CD14-positive monocyte (primary cell): ENCODE data around the gene RMND5A. TPM values are rescaled to one million over a fixed set of nuclear protein-coding genes. Genes with fewer than 3 reads are reported as not detected.

ENCODE experiments used
- DNase-seq, 3 donors: peaks; one replicate each; pipeline ENCODE4 v3.0.0-alpha.2; 2011 to 2022
- H2AFZ ChIP-seq: 2 replicates; pipeline ENCODE4 v1.6.0; 2012; ENCODE audit warnings: mild to moderate bottlenecking, low read depth, low read length, inconsistent platforms; ENCODE audit not compliant: insufficient read depth, poor library complexity, severe bottlenecking
- H3K27ac ChIP-seq, 2 donors: 1 replicate in 1 of 2; 2 replicates in 1 of 2; pipeline ENCODE4 v1.5.1; 2012 to 2013; ENCODE audit warnings: low read length in 2 of 2, control low read depth in 1 of 2, inconsistent platforms in 1 of 2, low read depth in 1 of 2, mild to moderate bottlenecking in 1 of 2
- H3K27me3 ChIP-seq, 2 donors: one replicate each; pipeline versions ENCODE4 v1.6.0 to v1.6.1; 2011 to 2013; ENCODE audit warnings: low read length in 2 of 2; ENCODE audit not compliant: control insufficient read depth in 2 of 2, insufficient read depth in 2 of 2
- H3K36me3 ChIP-seq, 2 donors: replicated peaks in 1 of 2; 1 replicate in 1 of 2; 2 replicates in 1 of 2; pipeline versions ENCODE4 v1.5.1 to v1.6.1; 2012 to 2013; ENCODE audit warnings: low read length in 2 of 2, control low read depth in 1 of 2, inconsistent platforms in 1 of 2, mild to moderate bottlenecking in 1 of 2; ENCODE audit not compliant: insufficient read depth in 2 of 2, control insufficient read depth in 1 of 2
- H3K4me1 ChIP-seq, 2 donors: 1 replicate in 1 of 2; 2 replicates in 1 of 2; pipeline versions ENCODE4 v1.5.1 to v1.6.1; 2012 to 2013; ENCODE audit warnings: low read length in 2 of 2, control low read depth in 1 of 2, inconsistent platforms in 1 of 2, mild to moderate bottlenecking in 1 of 2, moderate library complexity in 1 of 2; ENCODE audit not compliant: insufficient read depth in 2 of 2, control insufficient read depth in 1 of 2
- H3K4me2 ChIP-seq: replicated peaks from 2 replicates; pipeline ENCODE3; 2012; ENCODE audit warnings: low read length, moderate library complexity, mild to moderate bottlenecking; ENCODE audit not compliant: poor library complexity, severe bottlenecking; ENCODE audit errors: extremely low read depth
- H3K4me3 ChIP-seq, 3 experiments: fragments of 200-600 bp in 1 of 3; sonication (generic) in 1 of 3; replicated peaks in 1 of 3; 1 replicate in 2 of 3; 2 replicates in 1 of 3; pipeline ENCODE4 v1.5.1; 2011 to 2013; ENCODE audit warnings: low read length in 3 of 3, mild to moderate bottlenecking in 3 of 3, control low read depth in 2 of 3, low read depth in 2 of 3, inconsistent platforms in 1 of 3, moderate library complexity in 1 of 3
- H3K79me2 ChIP-seq: 2 replicates; pipeline ENCODE4 v1.6.0; 2012; ENCODE audit warnings: mild to moderate bottlenecking, control low read depth, inconsistent platforms, low read length, moderate library complexity; ENCODE audit not compliant: insufficient read depth
- H3K9ac ChIP-seq: 2 replicates; pipeline ENCODE4 v1.6.0; 2017; ENCODE audit warnings: low read length, mild to moderate bottlenecking; ENCODE audit not compliant: insufficient read depth, poor library complexity, severe bottlenecking
- H3K9me3 ChIP-seq, 2 donors: replicated peaks in 1 of 2; 1 replicate in 1 of 2; 2 replicates in 1 of 2; pipeline versions ENCODE4 v1.5.1 to v1.6.1; 2012 to 2013; ENCODE audit warnings: low read length in 2 of 2, control low read depth in 1 of 2; ENCODE audit not compliant: control insufficient read depth in 1 of 2, insufficient read depth in 1 of 2
- H4K20me1 ChIP-seq: 2 replicates; pipeline ENCODE4 v1.6.0; 2012; ENCODE audit warnings: mild to moderate bottlenecking, low read length, control low read depth, moderate library complexity; ENCODE audit not compliant: insufficient read depth
- H3K27ac Mint-ChIP-seq, 7 donors: one replicate each; pipeline ENCODE4 v1.8.0; 2020; ENCODE audit warnings: mild to moderate bottlenecking in 7 of 7, mixed read lengths in 7 of 7, moderate library complexity in 6 of 7, inconsistent platforms in 2 of 7
- H3K27me3 Mint-ChIP-seq, 3 donors: one replicate each; pipeline ENCODE4 v1.8.0; 2021 to 2022; ENCODE audit warnings: low read depth in 3 of 3, mild to moderate bottlenecking in 3 of 3, mixed read lengths in 3 of 3, moderate library complexity in 3 of 3, inconsistent platforms in 1 of 3
- H3K36me3 Mint-ChIP-seq, 2 donors: one replicate each; pipeline ENCODE4 v1.8.0; 2020; ENCODE audit warnings: mixed read lengths in 2 of 2, inconsistent platforms in 1 of 2, mild to moderate bottlenecking in 1 of 2
- H3K4me1 Mint-ChIP-seq: one replicate; pipeline ENCODE4 v1.8.0; 2020; ENCODE audit warnings: mild to moderate bottlenecking, mixed read lengths
- H3K4me3 Mint-ChIP-seq, 2 donors: one replicate each; pipeline ENCODE4 v1.8.0; 2020; ENCODE audit warnings: mild to moderate bottlenecking in 2 of 2, mixed read lengths in 2 of 2, moderate library complexity in 1 of 2
- H3K9me3 Mint-ChIP-seq, 7 donors: one replicate each; pipeline ENCODE4 v1.8.0; 2020 to 2022; ENCODE audit warnings: mixed read lengths in 7 of 7, mild to moderate bottlenecking in 6 of 7, moderate library complexity in 6 of 7, inconsistent platforms in 2 of 7
- CTCF ChIP-seq: fragments of 200-600 bp; IDR thresholded peaks from one replicate; pipeline ENCODE4 v1.8.0; 2022; ENCODE audit warnings: antibody characterized with exemption, mild to moderate bottlenecking
- WGBS: methylation state at CpG from one replicate; pipeline ENCODE4 v1.1.5; 2013; ENCODE audit warnings: missing lambda C conversion rate; ENCODE audit not compliant: insufficient coverage; 5-methylcytosine and 5-hydroxymethylcytosine counted together
- intact Hi-C, 2 donors: fragments of 100-400 bp; cut with micrococcal nuclease; formaldehyde crosslinking; loops; one replicate each; pipeline versions ENCODE4 v1.15.0 to v1.15.1; 2023
- polyA plus RNA-seq, 3 donors: library from polyadenylated mRNA; depleted of rRNA in 1 of 3; unstranded in 2 of 3; stranded (reverse) in 1 of 3; fragments of 300-500 nt in 2 of 3; fragments of >200 nt in 1 of 3; fragmentation: Illumina TruSeq in 2 of 3; gene quantifications; 1 replicate in 2 of 3; 2 replicates in 1 of 3; pipeline ENCODE4 v1.2.3, GENCODE V29; 2012 to 2021

Gene RMND5A
- polyA plus RNA-seq, 3 donors, result 18.5 to 20.3 (median 18.9) TPM

- Mint-ChIP-seq H3K9me3 (peaks cover 22 to 40% (median 34%) of the 10 kb centered on the region in 7 donors), H3K4me1 (peaks cover 16% of the 10 kb centered on the region), H3K36me3 (peaks cover 3 to 13% of the 10 kb centered on the region in 2 donors), H3K4me3 (peak overlapping the region in 1 of 2 donors; percentile 0), H3K27me3 (peaks cover 25 to 44% (median 35%) of the 10 kb centered on the region in 3 donors), H3K27ac (no peak overlapping the region)
- Histone ChIP-seq H3K4me1 (peaks cover 16% of the 10 kb centered on the region in 2 donors), H4K20me1 (no peaks in the 10 kb centered on the region), H3K27ac (no peak overlapping the region), H2AFZ (no peak overlapping the region), H3K4me2 (no peak overlapping the region), H3K9me3 (peaks cover 12 to 45% of the 10 kb centered on the region in 2 donors), H3K36me3 (no peaks in the 10 kb centered on the region), H3K9ac (no peak overlapping the region), H3K4me3 (no peak overlapping the region), H3K79me2 (no peaks in the 10 kb centered on the region), H3K27me3 (peaks cover 14 to 35% of the 10 kb centered on the region in 2 donors)
- TF ChIP-seq CTCF, result no peak
- no peak for DNase-seq
- WGBS, result 57% methylated on average over 2 of the region's 2 CpGs
- intact Hi-C loops, result no loop called here
Observed at GRCh38 chr2:86794861-86795260, 74.8 kb downstream of the RMND5A start.

GRCh38 chr2:86800856-86801567 lies 80.9 kb downstream of the RMND5A start:
- Mint-ChIP-seq H3K27me3 (peaks cover 7 to 18% (median 7%) of the 10 kb centered on the region in 3 donors), H3K27ac (no peak overlapping the region), H3K9me3 (peaks cover 14 to 23% (median 18%) of the 10 kb centered on the region in 7 donors), H3K4me3 (no peak overlapping the region), H3K4me1 (no peaks in the 10 kb centered on the region), H3K36me3 (peaks cover 0 to 3% of the 10 kb centered on the region in 2 donors)
- no peak for TF ChIP-seq CTCF
- no peaks in the 10 kb centered on the region for H3K36me3 ChIP-seq
- no peaks in the 10 kb centered on the region for H4K20me1 ChIP-seq
- peaks cover 8 to 17% of the 10 kb centered on the region in 2 donors for H3K9me3 ChIP-seq
- no peak overlapping the region for H3K9ac ChIP-seq
- H3K4me1 ChIP-seq, result no peaks in the 10 kb centered on the region
- no peak overlapping the region for H3K4me2 ChIP-seq
- 86% methylated on average over 1 of the region's 2 CpGs for WGBS
- H3K27ac ChIP-seq, result no peak overlapping the region
- DNase-seq, result no peak
- peaks cover 0 to under 1% of the 10 kb centered on the region in 2 donors for H3K27me3 ChIP-seq
- H3K4me3 ChIP-seq, result no peak overlapping the region
- H3K79me2 ChIP-seq, result no peaks in the 10 kb centered on the region
- no peak overlapping the region for H2AFZ ChIP-seq
- intact Hi-C loops, result no loop called here
